Stomach smooth muscle (tissue), 2 donors: ENCODE measurements around the gene NNMT.

Source experiments
- H3K27ac ChIP-seq: one replicate; pipeline ENCODE4 v1.7.0; 2013; ENCODE audit warnings: mild to moderate bottlenecking, low read length, inconsistent platforms
- H3K27me3 ChIP-seq, 2 donors: one replicate each; pipeline ENCODE4 v1.7.0; 2013; ENCODE audit warnings: low read length in 2 of 2; ENCODE audit not compliant: insufficient read depth in 2 of 2, control insufficient read depth in 1 of 2
- H3K36me3 ChIP-seq, 2 donors: one replicate each; pipeline ENCODE4 v1.7.0; 2013; ENCODE audit warnings: low read length in 2 of 2; ENCODE audit not compliant: control insufficient read depth in 2 of 2, insufficient read depth in 2 of 2
- H3K4me1 ChIP-seq: one replicate; pipeline ENCODE4 v1.7.0; 2013; ENCODE audit warnings: low read length; ENCODE audit not compliant: control insufficient read depth, insufficient read depth
- H3K4me3 ChIP-seq, 2 donors: one replicate each; pipeline ENCODE4 v1.7.0; 2013; ENCODE audit warnings: low read length in 2 of 2
- H3K9ac ChIP-seq, 2 donors: one replicate each; pipeline ENCODE4 v1.7.0; 2013; ENCODE audit warnings: low read length in 2 of 2, mild to moderate bottlenecking in 1 of 2
- H3K9me3 ChIP-seq, 2 donors: one replicate each; pipeline ENCODE4 v1.7.0; 2013; ENCODE audit warnings: low read length in 2 of 2; ENCODE audit not compliant: control insufficient read depth in 2 of 2
- donor health status: healthy.
- donor health status: Pancreatic carcinoma.

Gene NNMT

GRCh38 chr11:114346709-114347141 lies 50.5 kb downstream of the NNMT start:
- Histone ChIP-seq H3K4me3 (peak overlapping the region in 1 of 2 donors; percentile 40), H3K27ac (no peak overlapping the region), H3K9ac (no peak overlapping the region), H3K4me1 (no peaks in the 10 kb centered on the region), H3K27me3 (no peaks in the 10 kb centered on the region), H3K36me3 (no peaks in the 10 kb centered on the region), H3K9me3 (no peaks in the 10 kb centered on the region)

GRCh38 chr11:114348200-114349191 lies 52.3 kb downstream of the NNMT start:
- H3K4me3 ChIP-seq = no peak overlapping the region
- no peak overlapping the region for H3K9ac ChIP-seq
- no peaks in the 10 kb centered on the region for H3K9me3 ChIP-seq
- H3K36me3 ChIP-seq = no peaks in the 10 kb centered on the region
- no peak overlapping the region for H3K27ac ChIP-seq
- H3K4me1 ChIP-seq = no peaks in the 10 kb centered on the region
- no peaks in the 10 kb centered on the region for H3K27me3 ChIP-seq

GRCh38 chr11:114350022-114350421 lies 53.8 kb downstream of the NNMT start:
- H3K4me3 ChIP-seq = no peak overlapping the region
- no peaks in the 10 kb centered on the region for H3K36me3 ChIP-seq
- H3K9ac ChIP-seq = no peak overlapping the region
- no peaks in the 10 kb centered on the region for H3K9me3 ChIP-seq
- no peak overlapping the region for H3K27ac ChIP-seq
- no peaks in the 10 kb centered on the region for H3K27me3 ChIP-seq
- no peaks in the 10 kb centered on the region for H3K4me1 ChIP-seq

GRCh38 chr11:114353443-114353842 lies 57.2 kb downstream of the NNMT start:
- no peaks in the 10 kb centered on the region for H3K36me3 ChIP-seq
- no peaks in the 10 kb centered on the region for H3K27me3 ChIP-seq
- no peak overlapping the region for H3K27ac ChIP-seq
- no peaks in the 10 kb centered on the region for H3K9me3 ChIP-seq
- no peak overlapping the region for H3K9ac ChIP-seq
- H3K4me3 ChIP-seq = no peak overlapping the region
- H3K4me1 ChIP-seq = no peaks in the 10 kb centered on the region

GRCh38 chr11:114354076-114354475 lies 57.9 kb downstream of the NNMT start:
- Histone ChIP-seq H3K4me1 (no peaks in the 10 kb centered on the region), H3K4me3 (no peak overlapping the region), H3K36me3 (no peaks in the 10 kb centered on the region), H3K9ac (no peak overlapping the region), H3K27me3 (no peaks in the 10 kb centered on the region), H3K27ac (no peak overlapping the region), H3K9me3 (no peaks in the 10 kb centered on the region)

- H3K4me3 ChIP-seq = no peak overlapping the region
- no peaks in the 10 kb centered on the region for H3K4me1 ChIP-seq
- no peak overlapping the region for H3K27ac ChIP-seq
- H3K9ac ChIP-seq = no peak overlapping the region
- no peaks in the 10 kb centered on the region for H3K36me3 ChIP-seq
- H3K9me3 ChIP-seq = no peaks in the 10 kb centered on the region
- no peaks in the 10 kb centered on the region for H3K27me3 ChIP-seq
These were observed 62.5 kb downstream of the NNMT start for GRCh38 chr11:114358716-114359115.

- Histone ChIP-seq H3K9ac (no peak overlapping the region), H3K27ac (no peak overlapping the region), H3K9me3 (no peaks in the 10 kb centered on the region), H3K4me1 (no peaks in the 10 kb centered on the region), H3K4me3 (no peak overlapping the region), H3K27me3 (no peaks in the 10 kb centered on the region), H3K36me3 (no peaks in the 10 kb centered on the region)
These were observed 63.1 kb downstream of the NNMT start for GRCh38 chr11:114359342-114359741.

GRCh38 chr11:114362326-114362725 lies 66.1 kb downstream of the NNMT start:
- no peak overlapping the region for H3K4me3 ChIP-seq
- H3K9ac ChIP-seq = no peak overlapping the region
- H3K9me3 ChIP-seq = no peaks in the 10 kb centered on the region
- no peak overlapping the region for H3K27ac ChIP-seq
- H3K4me1 ChIP-seq = no peaks in the 10 kb centered on the region
- H3K36me3 ChIP-seq = no peaks in the 10 kb centered on the region
- H3K27me3 ChIP-seq = no peaks in the 10 kb centered on the region

GRCh38 chr11:114362958-114363357 lies 66.8 kb downstream of the NNMT start:
- Histone ChIP-seq H3K27me3 (peaks cover 0 to 2% of the 10 kb centered on the region in 2 donors), H3K9ac (no peak overlapping the region), H3K27ac (no peak overlapping the region), H3K4me1 (no peaks in the 10 kb centered on the region), H3K4me3 (no peak overlapping the region), H3K9me3 (no peaks in the 10 kb centered on the region), H3K36me3 (no peaks in the 10 kb centered on the region)
